ENCODE data around the gene IFI27. TPM values are rescaled to one million over a fixed set of nuclear protein-coding genes. Genes with fewer than 3 reads are reported as not detected.

The IFI27 gene
- total and polyA plus RNA-seq, 5 experiments from 2014 or later = 1.8 TPM; not detected in 4

DNA sequence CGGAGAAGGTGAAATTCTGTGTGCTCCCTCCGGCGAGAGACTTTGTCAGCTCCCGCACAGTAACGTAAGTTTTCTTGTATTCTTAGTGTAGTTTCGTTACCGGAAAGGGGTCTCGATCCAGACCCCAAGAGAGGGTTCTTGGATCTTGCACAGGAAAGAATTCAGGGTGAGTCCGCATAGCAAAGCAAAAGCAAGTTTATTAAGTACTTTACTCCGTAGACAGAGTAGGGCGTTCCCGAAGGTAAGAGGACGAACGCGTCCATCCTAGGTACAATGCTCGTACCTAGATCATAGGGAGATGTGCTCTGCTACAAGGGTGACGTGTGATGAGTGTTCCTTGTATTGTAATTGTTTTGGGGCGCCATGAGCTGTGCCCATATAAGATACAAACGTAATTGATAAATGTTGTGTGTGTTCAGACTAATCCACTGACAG lies 29.1 kb upstream of the IFI27 start:
- H3K27ac Mint-ChIP-seq = peak overlapping the region; percentile 94 to 100 (median 99)
- no peaks in the 10 kb centered on the region for H3K9me3 Mint-ChIP-seq
- peaks cover 28 to 48% (median 46%) of the 10 kb centered on the region in 4 donors for H3K4me1 Mint-ChIP-seq
- peaks cover 19 to 29% (median 28%) of the 10 kb centered on the region in 3 donors for H3K36me3 Mint-ChIP-seq
- peak overlapping the region; percentile 89 to 100 (median 99) for H3K4me3 Mint-ChIP-seq
- H3K27me3 Mint-ChIP-seq = no peaks in the 10 kb centered on the region
- POLR2A ChIA-PET = interaction anchor here (0.5 to 2.8 kb wide), 13 partner anchors 8 to 99 kb away, joined by 3 to 18 read pairs (median 3); partner anchors contain the start of genes IFI27L2 and OTUB2
- ATAC-seq (peak; percentile 17 to 18), DNase-seq (no peak)

GRCh38 chr14:94087891-94088290 lies 22.6 kb upstream of the IFI27 start:
- H3K9me3 Mint-ChIP-seq = no peaks in the 10 kb centered on the region
- no peak overlapping the region for H3K27ac Mint-ChIP-seq
- H3K4me1 Mint-ChIP-seq = peaks cover 0 to 3% (median 1%) of the 10 kb centered on the region in 4 donors
- H3K27me3 Mint-ChIP-seq = no peaks in the 10 kb centered on the region
- DNase-seq (no peak), ATAC-seq (no peak)
- H3K4me3 Mint-ChIP-seq = no peak overlapping the region
- POLR2A ChIA-PET = no interaction called here
- peaks cover 0 to 5% (median 0%) of the 10 kb centered on the region in 3 donors for H3K36me3 Mint-ChIP-seq

GRCh38 chr14:94088516-94088915 lies 22.0 kb upstream of the IFI27 start:
- no peak overlapping the region for H3K4me3 Mint-ChIP-seq
- no peak for DNase-seq
- ATAC-seq = no peak
- no peak overlapping the region for H3K27ac Mint-ChIP-seq
- POLR2A ChIA-PET = no interaction called here
- H3K9me3 Mint-ChIP-seq = no peaks in the 10 kb centered on the region
- peaks cover 0 to 5% (median 0%) of the 10 kb centered on the region in 3 donors for H3K36me3 Mint-ChIP-seq
- H3K27me3 Mint-ChIP-seq = no peaks in the 10 kb centered on the region
- peaks cover 0 to 3% (median 0%) of the 10 kb centered on the region in 4 donors for H3K4me1 Mint-ChIP-seq

DNA sequence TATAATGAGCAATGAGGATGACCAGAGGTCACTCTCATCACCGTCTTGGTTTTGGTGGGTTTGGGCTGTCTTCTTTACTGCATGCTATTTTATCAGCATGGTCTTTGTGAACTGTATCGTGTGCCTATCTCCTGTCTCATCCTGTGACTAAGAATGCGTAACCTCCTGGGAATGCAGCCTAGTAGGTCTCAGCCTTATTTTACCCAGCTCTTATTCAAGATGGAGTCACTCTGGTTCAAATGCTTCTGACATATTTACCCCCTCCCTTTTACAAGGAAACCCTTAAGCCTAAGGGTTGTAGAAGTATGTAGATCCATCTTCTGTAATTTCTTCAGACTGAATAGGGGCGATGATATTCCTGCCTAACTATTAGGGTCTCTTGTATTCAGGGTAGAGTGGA lies 21.1 kb upstream of the IFI27 start:
- Mint-ChIP-seq H3K4me1 (peaks cover 0 to 2% (median 0%) of the 10 kb centered on the region in 4 donors), H3K36me3 (peaks cover 0 to 5% (median 0%) of the 10 kb centered on the region in 3 donors), H3K9me3 (no peaks in the 10 kb centered on the region), H3K27me3 (peaks cover 0 to 2% (median 0%) of the 10 kb centered on the region in 5 donors), H3K27ac (no peak overlapping the region), H3K4me3 (no peak overlapping the region)
- ATAC-seq (no peak), DNase-seq (no peak)
- POLR2A ChIA-PET = interaction anchor here (1.1 kb wide), 1 partner anchor 8 kb away, joined by 4 read pairs; the partner anchor contains the start of genes DDX24 and IFI27L1

DNA sequence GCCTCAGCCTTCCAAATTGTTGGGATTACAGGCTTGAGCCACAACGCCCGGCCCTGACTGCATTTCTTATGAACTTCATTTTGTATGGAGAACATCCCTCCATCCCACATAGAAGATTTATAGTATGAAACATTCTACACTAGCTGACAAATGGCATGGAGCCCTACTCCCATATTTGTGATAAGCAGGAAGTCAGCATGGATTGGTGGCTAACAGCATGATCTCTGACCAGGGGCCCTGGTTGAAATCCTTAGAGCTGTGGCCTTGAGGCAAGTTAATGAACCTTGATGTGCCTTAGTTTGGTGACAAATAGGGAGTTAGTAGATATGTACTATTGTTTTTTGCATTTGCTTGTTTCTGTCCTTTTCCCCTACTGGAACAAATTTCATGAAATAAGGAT lies 17.1 kb upstream of the IFI27 start:
- no peak for ATAC-seq
- Mint-ChIP-seq H3K27ac (no peak overlapping the region), H3K36me3 (peaks cover 0 to 3% (median 0%) of the 10 kb centered on the region in 3 donors), H3K4me1 (peaks cover 0 to 5% (median 0%) of the 10 kb centered on the region in 4 donors), H3K27me3 (peaks cover 0 to 2% (median 0%) of the 10 kb centered on the region in 5 donors), H3K4me3 (no peak overlapping the region), H3K9me3 (no peaks in the 10 kb centered on the region)
- POLR2A ChIA-PET = no interaction called here
- DNase-seq = no peak

- Mint-ChIP-seq H3K27ac (no peak overlapping the region), H3K36me3 (peaks cover 0 to 5% (median 0%) of the 10 kb centered on the region in 3 donors), H3K4me1 (peaks cover 0 to 7% (median 0%) of the 10 kb centered on the region in 4 donors), H3K4me3 (no peak overlapping the region), H3K27me3 (peaks cover 0 to 2% (median 0%) of the 10 kb centered on the region in 5 donors), H3K9me3 (no peaks in the 10 kb centered on the region)
- no peak for DNase-seq
- POLR2A ChIA-PET = no interaction called here
- ATAC-seq = no peak
These were observed 13.4 kb upstream of the IFI27 start for GRCh38 chr14:94097091-94097490.

DNA sequence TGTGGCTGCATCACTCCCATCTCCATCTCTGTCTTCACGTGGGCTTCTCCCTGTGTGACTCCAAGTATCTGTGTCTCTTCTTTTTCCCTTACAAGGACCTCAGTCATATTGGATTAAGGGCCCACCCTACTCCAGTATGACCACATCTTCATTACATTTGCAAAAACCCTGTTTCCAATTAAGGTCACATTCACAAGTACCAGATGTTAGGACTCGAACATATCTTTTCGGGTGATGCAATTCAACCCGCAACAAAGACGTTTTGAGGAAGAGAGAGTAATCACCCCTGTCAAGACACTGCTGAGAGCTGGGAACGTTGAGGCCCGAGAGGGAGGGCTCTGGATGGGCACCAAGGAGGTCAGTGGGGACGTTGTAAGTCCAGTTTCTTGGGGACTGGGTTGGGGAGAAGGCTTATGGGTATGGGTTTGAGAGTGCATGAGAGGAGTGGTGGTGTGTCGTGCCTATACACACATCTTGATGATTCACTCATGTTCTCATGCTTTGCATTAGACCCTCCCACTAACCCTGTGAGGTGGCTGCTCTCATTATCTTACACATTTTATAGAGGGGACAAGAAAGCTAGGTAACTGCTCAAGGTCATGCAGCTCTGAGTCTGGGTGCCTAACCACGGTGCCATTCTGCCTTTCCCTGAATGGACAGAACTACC lies 12.1 kb upstream of the IFI27 start:
- ATAC-seq (no peak), DNase-seq (no peak)
- H3K9me3 Mint-ChIP-seq = no peaks in the 10 kb centered on the region
- H3K4me3 Mint-ChIP-seq = no peak overlapping the region
- H3K36me3 Mint-ChIP-seq = peaks cover 0 to 5% (median 0%) of the 10 kb centered on the region in 3 donors
- H3K27ac Mint-ChIP-seq = no peak overlapping the region
- POLR2A ChIA-PET = no interaction called here
- H3K4me1 Mint-ChIP-seq = peaks cover 0 to 7% (median 0%) of the 10 kb centered on the region in 4 donors
- H3K27me3 Mint-ChIP-seq = peaks cover 0 to 2% (median 0%) of the 10 kb centered on the region in 5 donors

GRCh38 chr14:94099006-94099405 lies 11.5 kb upstream of the IFI27 start:
- ATAC-seq = no peak
- Mint-ChIP-seq H3K9me3 (no peaks in the 10 kb centered on the region), H3K36me3 (peaks cover 0 to 5% (median 0%) of the 10 kb centered on the region in 3 donors), H3K4me3 (no peak overlapping the region), H3K27ac (no peak overlapping the region), H3K4me1 (peaks cover 0 to 7% (median 0%) of the 10 kb centered on the region in 4 donors), H3K27me3 (no peaks in the 10 kb centered on the region)
- DNase-seq = no peak
- POLR2A ChIA-PET = no interaction called here

- Mint-ChIP-seq H3K9me3 (no peaks in the 10 kb centered on the region), H3K27ac (no peak overlapping the region), H3K36me3 (peaks cover 0 to 5% (median 0%) of the 10 kb centered on the region in 3 donors), H3K4me1 (peaks cover 0 to 5% (median 0%) of the 10 kb centered on the region in 4 donors), H3K4me3 (no peak overlapping the region), H3K27me3 (no peaks in the 10 kb centered on the region)
- POLR2A ChIA-PET = no interaction called here
- DNase-seq = no peak
- no peak for ATAC-seq
These were observed 9.7 kb upstream of the IFI27 start for GRCh38 chr14:94100847-94101246.

DNA sequence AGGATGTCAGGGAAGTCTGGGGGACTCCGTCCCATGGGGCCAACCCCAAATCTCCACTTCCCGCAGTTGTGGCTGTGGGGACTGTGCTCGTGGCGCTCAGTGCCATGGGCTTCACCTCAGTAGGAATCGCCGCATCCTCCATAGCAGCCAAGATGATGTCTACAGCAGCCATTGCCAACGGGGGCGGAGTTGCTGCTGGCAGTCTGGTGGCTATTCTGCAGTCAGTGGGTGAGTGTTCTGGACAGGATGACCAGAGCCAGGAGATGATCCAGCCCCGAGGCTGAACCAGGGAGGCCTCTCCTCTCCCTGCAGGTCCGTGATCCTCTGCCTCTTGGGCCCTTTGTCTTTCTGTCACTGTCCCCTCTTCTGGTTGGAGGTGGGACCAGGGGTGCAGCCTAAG lies 8.8 kb upstream of the IFI27 start:
- Mint-ChIP-seq H3K4me3 (no peak overlapping the region), H3K4me1 (peaks cover 0 to 5% (median 0%) of the 10 kb centered on the region in 4 donors), H3K9me3 (no peaks in the 10 kb centered on the region), H3K27ac (no peak overlapping the region), H3K36me3 (peaks cover 0 to 5% (median 0%) of the 10 kb centered on the region in 3 donors), H3K27me3 (no peaks in the 10 kb centered on the region)
- POLR2A ChIA-PET = no interaction called here
- DNase-seq (no peak), ATAC-seq (no peak)

DNA sequence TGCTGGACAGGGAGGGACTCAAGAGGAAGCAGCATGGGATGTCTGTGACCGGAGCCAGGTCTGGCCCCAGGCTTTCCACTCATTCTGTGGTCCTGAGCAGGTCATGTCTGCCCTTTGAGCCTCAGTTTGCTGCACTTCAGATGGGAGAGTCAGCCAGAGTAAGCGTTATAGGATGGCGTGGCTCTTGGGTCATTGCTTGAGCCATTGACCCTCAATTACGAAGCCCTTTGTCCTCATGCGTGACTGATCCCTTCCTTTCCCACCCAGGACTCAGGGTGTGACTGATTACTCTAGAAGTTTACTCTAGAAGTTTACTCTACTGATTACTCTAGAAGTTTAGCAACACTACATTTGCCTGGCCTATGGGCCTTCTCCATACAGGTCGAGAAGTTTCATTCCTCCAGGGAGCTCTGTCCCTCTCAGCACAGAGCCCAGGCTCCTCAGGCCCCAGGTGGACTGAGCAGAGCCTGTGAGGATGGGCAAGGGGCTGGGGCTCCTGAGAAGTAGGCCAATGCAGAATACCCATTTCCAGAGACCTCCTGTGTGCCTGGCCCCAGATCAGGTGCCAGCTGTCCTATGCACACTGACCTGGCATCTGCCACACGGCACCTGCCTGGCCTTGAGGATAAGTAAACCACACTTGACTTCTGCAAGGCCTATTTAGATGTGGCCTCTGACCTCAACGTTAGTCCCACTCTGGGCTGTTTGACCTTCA lies 7.6 kb upstream of the IFI27 start:
- Mint-ChIP-seq H3K4me1 (peaks cover 0 to 2% (median 0%) of the 10 kb centered on the region in 4 donors), H3K4me3 (no peak overlapping the region), H3K9me3 (no peaks in the 10 kb centered on the region), H3K27ac (peak overlapping the region in 1 of 10 donors; percentile 55), H3K36me3 (peaks cover 0 to 2% (median 0%) of the 10 kb centered on the region in 3 donors), H3K27me3 (no peaks in the 10 kb centered on the region)
- no peak for DNase-seq
- ATAC-seq = no peak
- POLR2A ChIA-PET = no interaction called here

GRCh38 chr14:94103554-94104150 lies 6.9 kb upstream of the IFI27 start:
- H3K27ac Mint-ChIP-seq = peak overlapping the region in 1 of 10 donors; percentile 55
- no peaks in the 10 kb centered on the region for H3K9me3 Mint-ChIP-seq
- peaks cover 0 to 2% (median 0%) of the 10 kb centered on the region in 3 donors for H3K36me3 Mint-ChIP-seq
- H3K27me3 Mint-ChIP-seq = no peaks in the 10 kb centered on the region
- ATAC-seq (no peak), DNase-seq (no peak)
- H3K4me3 Mint-ChIP-seq = no peak overlapping the region
- POLR2A ChIA-PET = no interaction called here
- H3K4me1 Mint-ChIP-seq = peaks cover 0 to 2% (median 0%) of the 10 kb centered on the region in 4 donors

DNA sequence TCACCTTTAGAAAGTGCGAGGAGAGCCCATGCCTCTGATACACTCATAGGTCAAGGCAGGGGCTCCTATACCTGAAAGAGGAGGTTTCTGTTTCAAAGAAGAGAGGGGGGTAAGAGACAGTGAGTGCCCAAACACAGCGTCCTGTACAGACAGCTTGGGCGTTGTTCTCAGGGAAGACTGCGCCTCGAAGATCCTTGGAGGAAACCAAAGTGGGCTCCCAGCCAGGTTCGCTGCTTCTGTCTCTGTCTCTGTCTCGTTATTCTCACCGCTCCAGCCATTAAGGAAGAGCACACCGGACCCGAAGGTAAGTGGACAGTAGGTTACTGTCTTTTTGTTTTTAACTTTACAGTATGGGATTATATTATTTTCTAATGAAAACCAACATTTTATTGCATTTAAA lies 5.8 kb upstream of the IFI27 start:
- H3K4me3 Mint-ChIP-seq = no peak overlapping the region
- H3K9me3 Mint-ChIP-seq = no peaks in the 10 kb centered on the region
- no peaks in the 10 kb centered on the region for H3K4me1 Mint-ChIP-seq
- DNase-seq (no peak), ATAC-seq (no peak)
- no peaks in the 10 kb centered on the region for H3K36me3 Mint-ChIP-seq
- peak overlapping the region in 1 of 10 donors; percentile 28 for H3K27ac Mint-ChIP-seq
- POLR2A ChIA-PET = no interaction called here
- H3K27me3 Mint-ChIP-seq = no peaks in the 10 kb centered on the region
